Subcutaneous adipose tissue (tissue), 4 donors: Measurements from ENCODE around the gene AMT. TPM values are rescaled to one million over a fixed set of nuclear protein-coding genes. Genes with fewer than 3 reads are reported as not detected.

Source experiments
- small RNA-seq: library from RNA; depleted of rRNA; stranded (forward); fragments of <200 nt; gene quantifications from one replicate; pipeline ENCODE3, GENCODE V24; 2016
- total RNA-seq, 4 donors: library from RNA; depleted of rRNA; stranded (reverse); fragments of >200 nt; gene quantifications; one replicate each; pipeline ENCODE4 v1.1.0, GENCODE V29; 2016

AMT gene
- total RNA-seq, 4 donors from 2014 or later, result 1.4 to 8.3 (median 1.9) TPM

Small RNA genes within 50 kb of the gene (small RNA-seq; reads per million reads assigned to genes)
- gene RNA5SP130, result not detected

Other genes starting within 250 kb of the AMT start
- 10 to 100 TPM in 2 of 4 donors, 1 to 10 TPM in 2; 3.6 to 27.3 (median 6.9) TPM for gene C3orf62, start 145.2 kb downstream of the AMT start, total RNA-seq
- 10 to 100 TPM; 31.0 to 67.3 (median 36.5) TPM for gene USP4, start 82.4 kb downstream of the AMT start, total RNA-seq
- 100 to 1,000 TPM; 386 to 887 (median 696) TPM for gene GPX1, start 64.1 kb downstream of the AMT start, total RNA-seq
- gene RHOA, start 10.5 kb downstream of the AMT start, total RNA-seq, result 100 to 1,000 TPM; 534 to 619 (median 593) TPM
- 10 to 100 TPM; 18.1 to 25.8 (median 18.1) TPM for gene TCTA, start 10.1 kb downstream of the AMT start, total RNA-seq
- 1 to 10 TPM; 1.9 to 5.3 (median 4.7) TPM for gene NICN1, start 6.9 kb upstream of the AMT start, total RNA-seq
- gene DAG1, start 47.8 kb upstream of the AMT start, total RNA-seq, result 10 to 100 TPM; 31.3 to 48.4 (median 39.0) TPM
- under 1 TPM in 3 of 4 donors, not detected in 1; under 0.01 to 0.38 (median 0.16) TPM for gene BSN, start 132.0 kb upstream of the AMT start, total RNA-seq